Measurements from ENCODE around the gene PIGZ. TPM values are rescaled to one million over a fixed set of nuclear protein-coding genes. Genes with fewer than 3 reads are reported as not detected.

The PIGZ gene
- 1.8 TPM for total RNA-seq

- DNase-seq = no peak
Measured at GRCh38 chr3:196968233-196969133, at the start of gene PIGZ. Gene PIGZ, minus strand, starts transcription at chr3:196968833. Its CDS starts 16,802 bp downstream, at chr3:196952031.

- DNase-seq = no peak
Measured at GRCh38 chr3:197017003-197017402, 48.4 kb upstream of the PIGZ start.

GRCh38 chr3:197015790-197016736 is 47.4 kb upstream of the PIGZ start:
- no peak for DNase-seq

GRCh38 chr3:197014942-197015575 is 46.4 kb upstream of the PIGZ start:
- no peak for DNase-seq

GRCh38 chr3:197014024-197014423 is 45.4 kb upstream of the PIGZ start:
- no peak for DNase-seq

- no peak for DNase-seq
Measured at GRCh38 chr3:197012540-197012883, 43.9 kb upstream of the PIGZ start.

- DNase-seq = no peak
Measured at GRCh38 chr3:197011780-197012539, 43.3 kb upstream of the PIGZ start.

- DNase-seq = no peak
Measured at GRCh38 chr3:197010556-197011351, 42.1 kb upstream of the PIGZ start.

- DNase-seq = no peak
Measured at GRCh38 chr3:197009532-197010019, 40.9 kb upstream of the PIGZ start.

GRCh38 chr3:197008436-197009209 is 40.0 kb upstream of the PIGZ start:
- DNase-seq = no peak

- DNase-seq = no peak
Measured at GRCh38 chr3:197007953-197008352, 39.3 kb upstream of the PIGZ start.

GRCh38 chr3:197007296-197007940 is 38.8 kb upstream of the PIGZ start:
- DNase-seq = no peak

GRCh38 chr3:197006860-197007259 is 38.2 kb upstream of the PIGZ start:
- no peak for DNase-seq

GRCh38 chr3:197006446-197006845 is 37.8 kb upstream of the PIGZ start:
- DNase-seq = no peak

GRCh38 chr3:197003461-197004385 is 35.1 kb upstream of the PIGZ start:
- DNase-seq = no peak

- DNase-seq = no peak
Measured at GRCh38 chr3:197002701-197003454, 34.2 kb upstream of the PIGZ start.

- no peak for DNase-seq
Measured at GRCh38 chr3:197001972-197002700, 33.5 kb upstream of the PIGZ start.

All from skin of body (tissue), 2 donors.